Neutrophil (primary cell): ENCODE measurements around the gene ASGR1.

Source experiments
- H3K27ac ChIP-seq: fragments of 200-600 bp; sonication (generic); 2 replicates; pipeline ENCODE4 v1.5.1; 2016; ENCODE audit warnings: mild to moderate bottlenecking, moderate library complexity
- H3K27me3 ChIP-seq: fragments of 200-600 bp; sonication (generic); 2 replicates; pipeline ENCODE4 v1.6.0; 2016; ENCODE audit warnings: mild to moderate bottlenecking
- H3K36me3 ChIP-seq: fragments of 200-600 bp; sonication (generic); 2 replicates; pipeline ENCODE4 v1.5.1; 2017
- H3K4me1 ChIP-seq, 2 experiments: fragments of 200-600 bp in 1 of 2; sonication (generic) in 1 of 2; 1 replicate in 1 of 2; 2 replicates in 1 of 2; pipeline versions ENCODE4 v1.5.1 to v1.6.1; 2013 to 2016; ENCODE audit warnings: low read depth in 1 of 2, low read length in 1 of 2, mild to moderate bottlenecking in 1 of 2, moderate library complexity in 1 of 2; ENCODE audit not compliant: control insufficient read depth in 1 of 2, insufficient read depth in 1 of 2
- H3K4me3 ChIP-seq, 2 experiments: fragments of 200-600 bp in 1 of 2; sonication (generic) in 1 of 2; 1 replicate in 1 of 2; 2 replicates in 1 of 2; pipeline ENCODE4 v1.5.1; 2013 to 2016; ENCODE audit warnings: low read depth in 1 of 2, low read length in 1 of 2, mild to moderate bottlenecking in 1 of 2, moderate library complexity in 1 of 2
- H3K9me3 ChIP-seq: fragments of 200-600 bp; sonication (generic); 2 replicates; pipeline ENCODE4 v1.5.1; 2016
- CTCF ChIP-seq: fragments of 200-600 bp; sonication (generic); IDR thresholded peaks from 2 replicates; pipeline ENCODE4 v1.5.1; 2016; ENCODE audit warnings: antibody characterized with exemption

ASGR1 gene

DNA sequence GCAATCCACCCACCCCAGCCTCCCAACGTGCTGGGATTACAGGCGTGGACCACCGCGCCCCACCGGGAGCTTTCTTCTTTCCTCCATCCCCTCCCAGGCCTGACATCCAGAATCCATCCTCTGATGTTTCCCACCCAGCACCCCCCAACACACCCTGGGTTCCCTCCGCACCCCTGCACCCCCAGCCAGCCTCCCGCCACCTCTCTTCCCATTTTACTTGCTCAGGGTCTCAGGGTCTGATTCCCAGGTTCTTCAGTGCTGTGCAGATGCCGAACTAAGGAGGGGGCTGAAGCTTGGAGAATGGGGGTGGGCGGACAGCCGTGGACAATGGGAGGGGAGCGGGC, 225 bp downstream of the ASGR1 start:
- no peak for TF ChIP-seq CTCF
- Histone ChIP-seq H3K4me3 (no peak overlapping the region), H3K9me3 (no peaks in the 10 kb centered on the region), H3K4me1 (peaks cover 6 to 13% of the 10 kb centered on the region in 2 experiments), H3K36me3 (no peaks in the 10 kb centered on the region), H3K27me3 (peaks cover 62% of the 10 kb centered on the region), H3K27ac (no peak overlapping the region)

DNA sequence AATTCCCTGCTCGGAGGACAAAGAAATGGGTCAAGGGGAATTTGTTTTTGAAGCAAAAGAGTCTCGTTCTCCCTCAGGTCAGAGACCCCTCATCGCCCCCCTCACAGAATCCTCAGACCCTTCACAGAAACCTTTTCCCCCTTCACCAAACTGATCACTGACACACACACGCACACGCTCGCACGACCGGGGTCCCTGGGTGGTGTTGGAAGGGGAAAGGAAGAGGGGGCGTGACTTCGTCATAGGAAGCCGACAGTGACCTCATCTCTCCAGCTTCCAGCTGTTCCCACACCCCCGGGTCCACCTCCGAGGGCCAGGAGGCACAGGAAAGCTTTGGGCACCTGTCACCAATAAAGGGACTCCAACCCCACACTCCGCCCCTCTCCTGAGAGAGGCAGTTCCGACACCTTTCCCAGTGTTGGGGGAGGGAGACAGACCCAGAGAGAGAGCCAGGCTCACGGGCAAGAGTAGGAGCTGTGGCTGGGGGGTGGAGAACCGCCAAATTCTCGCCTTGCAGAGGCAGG, 1.2 kb downstream of the ASGR1 start:
- H3K36me3 ChIP-seq = no peaks in the 10 kb centered on the region
- no peak for TF ChIP-seq CTCF
- no peak overlapping the region for H3K27ac ChIP-seq
- H3K4me1 ChIP-seq = peaks cover 6 to 13% of the 10 kb centered on the region in 2 experiments
- H3K4me3 ChIP-seq = no peak overlapping the region
- H3K27me3 ChIP-seq = peaks cover 69% of the 10 kb centered on the region
- H3K9me3 ChIP-seq = no peaks in the 10 kb centered on the region

DNA sequence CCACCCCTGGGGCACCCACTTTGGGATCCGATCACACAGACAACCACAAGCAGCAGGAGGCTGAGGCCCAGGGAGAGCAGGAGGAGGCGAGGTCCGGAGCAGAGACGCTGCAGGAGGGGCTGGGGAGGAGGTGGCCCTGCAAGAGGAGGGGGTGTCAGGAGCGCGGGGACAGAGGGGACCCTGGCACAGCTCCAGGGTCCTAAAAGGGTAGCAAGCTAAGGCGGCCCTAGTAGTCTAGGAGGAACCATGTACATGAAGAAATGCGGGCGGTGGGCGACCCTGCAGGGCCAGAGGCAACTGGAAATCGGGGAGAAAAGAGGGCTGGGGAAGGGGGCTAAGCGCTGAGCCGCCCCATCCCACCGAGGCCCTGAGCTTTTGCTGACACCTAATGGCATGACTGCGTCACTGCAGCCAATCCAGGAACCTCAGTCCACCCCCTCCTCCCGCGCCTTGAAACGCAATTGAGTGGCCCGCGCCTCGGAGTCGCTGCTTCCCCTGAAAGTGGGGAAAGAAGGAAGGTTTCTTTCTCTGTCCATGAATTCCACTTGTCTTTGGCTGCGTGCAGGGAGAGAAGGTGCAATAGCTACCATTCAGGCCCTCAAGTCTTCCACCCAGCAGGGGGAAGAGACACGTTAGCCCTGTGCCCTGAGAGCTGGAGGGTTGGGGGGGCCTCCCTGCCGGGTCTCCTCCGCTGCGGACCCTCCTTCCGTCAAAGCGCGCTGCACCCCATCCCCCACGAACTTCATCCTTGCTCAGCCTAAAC, 1.8 kb downstream of the ASGR1 start:
- Histone ChIP-seq H3K9me3 (no peaks in the 10 kb centered on the region), H3K4me3 (no peak overlapping the region), H3K27me3 (peaks cover 75% of the 10 kb centered on the region), H3K4me1 (peaks cover 6 to 13% of the 10 kb centered on the region in 2 experiments), H3K27ac (no peak overlapping the region), H3K36me3 (no peaks in the 10 kb centered on the region)
- peak; percentile 66 for TF ChIP-seq CTCF

DNA sequence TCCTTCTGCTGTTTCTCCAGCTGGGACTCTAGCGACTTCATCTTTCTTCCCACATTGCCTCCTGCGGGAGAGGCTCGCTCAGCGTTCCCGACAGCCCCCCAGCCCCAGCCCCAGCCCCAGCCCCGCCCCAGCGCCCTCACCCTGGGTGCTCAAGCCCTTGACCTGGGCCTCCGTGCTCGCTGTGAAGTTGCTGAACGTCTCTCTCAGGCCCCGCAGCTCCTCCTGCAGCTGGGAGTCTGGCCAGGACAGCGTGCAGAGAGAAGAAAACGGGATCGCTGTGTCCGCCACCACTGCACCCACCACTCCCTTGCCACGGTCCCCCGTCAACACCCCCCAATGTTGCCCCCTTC, 2.4 kb downstream of the ASGR1 start:
- H3K27me3 ChIP-seq = peaks cover 81% of the 10 kb centered on the region
- TF ChIP-seq CTCF = no peak
- H3K4me1 ChIP-seq = peaks cover 6 to 13% of the 10 kb centered on the region in 2 experiments
- H3K36me3 ChIP-seq = no peaks in the 10 kb centered on the region
- no peak overlapping the region for H3K4me3 ChIP-seq
- no peaks in the 10 kb centered on the region for H3K9me3 ChIP-seq
- H3K27ac ChIP-seq = no peak overlapping the region

- no peak for TF ChIP-seq CTCF
- H3K27ac ChIP-seq = no peak overlapping the region
- peaks cover 6 to 13% of the 10 kb centered on the region in 2 experiments for H3K4me1 ChIP-seq
- peaks cover 83% of the 10 kb centered on the region for H3K27me3 ChIP-seq
- H3K36me3 ChIP-seq = no peaks in the 10 kb centered on the region
- H3K4me3 ChIP-seq = no peak overlapping the region
- H3K9me3 ChIP-seq = no peaks in the 10 kb centered on the region
Measured at GRCh38 chr17:7176107-7176840, 2.9 kb downstream of the ASGR1 start.
